NB4 (cell line): ENCODE data around the gene MRPS2.
"Not testable (repeated sequence)": the region's sequence is repeated elsewhere in the genome, so short reads cannot be mapped to it uniquely, and the experiment has no call there.

Source experiments
- DNase-seq: peaks from one replicate; pipeline ENCODE4 v3.0.0; 2010; ENCODE audit warnings: low read depth
- H3K4me3 ChIP-seq: one replicate; pipeline ENCODE4 v1.5.1; 2011; ENCODE audit warnings: mild to moderate bottlenecking, low read depth, low read length, moderate library complexity
- CTCF ChIP-seq: IDR thresholded peaks from one replicate; pipeline ENCODE4 v1.5.1; 2012; ENCODE audit warnings: low read depth, low read length
- MYC ChIP-seq: IDR thresholded peaks from 2 replicates; pipeline ENCODE4 v1.6.1; 2011; ENCODE audit warnings: low read depth, low read length
- POLR2A ChIP-seq: IDR thresholded peaks from 2 replicates; pipeline ENCODE4 v1.6.1; 2011; ENCODE audit warnings: mild to moderate bottlenecking; ENCODE audit not compliant: insufficient read length; ENCODE audit errors: extremely low read depth
- TF ChIP-seq, protein P1 (sequence below): IDR thresholded peaks from 2 replicates; pipeline ENCODE4 v1.6.1; 2011; ENCODE audit warnings: low read depth, low read length

Gene MRPS2

DNA sequence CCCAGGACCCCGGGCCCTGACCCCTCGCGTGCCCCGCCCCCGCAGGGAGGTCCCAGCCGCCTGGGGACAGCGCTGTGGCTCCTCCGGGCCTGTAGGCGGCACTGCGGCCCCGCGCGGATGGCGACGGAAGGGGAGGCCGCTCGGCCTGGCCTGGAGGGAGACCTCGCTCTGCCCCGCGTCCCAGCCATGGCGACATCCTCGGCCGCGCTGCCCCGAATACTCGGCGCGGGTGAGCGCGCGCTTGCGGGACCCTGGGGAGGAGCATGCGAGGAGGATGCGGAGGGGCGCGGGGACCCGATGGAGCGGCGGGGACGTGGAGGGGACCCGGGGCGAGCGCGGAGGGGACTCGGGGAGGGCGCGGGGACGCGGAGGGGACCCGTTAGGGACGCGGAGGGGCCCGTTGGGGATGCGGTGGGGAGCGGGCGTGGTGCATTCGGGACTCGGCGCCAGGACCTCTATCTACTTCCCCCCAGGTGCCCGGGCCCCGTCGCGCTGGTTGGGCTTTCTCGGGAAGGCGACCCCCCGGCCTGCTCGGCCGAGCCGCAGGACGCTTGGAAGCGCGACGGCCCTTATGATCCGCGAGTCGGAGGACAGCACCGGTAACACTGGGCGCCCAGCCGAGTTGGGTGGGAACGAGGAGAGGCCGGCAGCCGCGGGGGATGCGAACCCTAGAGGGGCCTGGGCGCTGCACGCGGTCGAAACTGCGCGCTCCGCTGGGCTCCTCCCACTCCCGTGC, at the start of gene MRPS2:
TSS of gene MRPS2 (plus strand) at position 158 of the 736 bp plus-strand sequence. CDS start at position 187, 29 bp downstream.
- TF ChIP-seq, protein P1, sequence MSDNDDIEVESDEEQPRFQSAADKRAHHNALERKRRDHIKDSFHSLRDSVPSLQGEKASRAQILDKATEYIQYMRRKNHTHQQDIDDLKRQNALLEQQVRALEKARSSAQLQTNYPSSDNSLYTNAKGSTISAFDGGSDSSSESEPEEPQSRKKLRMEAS: peak; percentile 88
- TF ChIP-seq POLR2A (peak; percentile 63), CTCF (peak; percentile 83), MYC (peak; percentile 93)
- DNase-seq: peak; percentile 89
- H3K4me3 ChIP-seq: peak within 1 kb of the TSS; percentile 70

DNA sequence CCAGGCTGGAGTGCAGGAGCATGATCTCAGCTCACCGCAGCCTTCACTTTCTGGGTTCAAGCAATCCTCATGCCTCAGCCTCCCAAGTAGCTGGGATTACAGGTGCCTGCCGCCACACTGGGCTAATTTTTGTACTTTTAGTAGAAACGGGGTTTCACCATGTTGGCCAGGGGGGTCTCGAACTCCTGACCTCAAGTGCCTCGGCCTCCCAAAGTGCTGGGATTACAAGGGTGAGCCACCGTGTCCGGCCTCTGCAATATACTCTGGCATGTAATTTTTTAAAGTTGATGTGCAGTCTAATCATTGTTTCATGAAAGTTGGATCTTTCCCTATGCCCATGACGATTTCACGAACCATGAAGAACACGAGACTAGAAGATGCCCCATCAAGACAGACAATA, 49.5 kb upstream of the MRPS2 start:
- no peak for DNase-seq
- H3K4me3 ChIP-seq: no peak overlapping the region
- TF ChIP-seq CTCF (no peak), MYC (no peak), POLR2A (no peak)
- TF ChIP-seq, protein P1: no peak

DNA sequence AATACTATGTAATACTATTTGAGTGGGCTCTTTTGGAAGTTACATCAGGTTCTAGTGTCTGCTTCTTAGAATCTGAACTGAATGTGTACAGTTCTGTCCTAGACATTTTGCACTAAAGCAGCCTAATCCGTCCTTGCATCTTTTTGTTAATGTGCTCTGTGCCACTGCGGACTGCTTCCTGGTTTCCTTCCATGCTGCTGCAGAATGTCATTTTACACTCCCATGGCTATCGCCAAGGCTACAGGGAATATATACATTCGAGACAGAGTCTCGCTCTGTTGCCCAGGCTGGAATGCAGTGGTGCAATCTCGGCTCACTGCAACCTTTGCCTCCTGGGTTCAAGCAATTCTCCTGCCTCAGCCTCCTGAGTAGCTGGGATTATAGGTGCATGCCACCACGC, 48.6 kb upstream of the MRPS2 start:
- not testable (repeated sequence) for H3K4me3 ChIP-seq, DNase-seq

DNA sequence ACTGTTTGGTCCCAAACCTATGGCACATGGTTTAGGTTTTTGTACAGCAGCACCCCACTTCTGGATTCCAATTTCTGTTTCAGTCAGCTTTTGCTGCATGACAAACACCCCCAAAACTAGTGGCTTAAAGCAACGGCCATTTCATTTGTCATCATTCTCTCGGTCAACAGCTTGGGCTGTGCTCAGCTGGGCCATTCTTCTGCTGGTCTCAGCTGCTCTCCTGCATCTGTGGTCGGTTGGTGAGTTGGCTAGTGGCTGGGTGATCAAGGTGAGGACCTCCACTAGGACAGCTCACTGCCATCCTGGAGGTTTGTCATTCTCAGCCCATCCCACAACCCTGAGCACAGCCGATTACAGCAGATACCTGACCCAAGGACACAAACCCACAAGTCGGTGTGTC, 45.7 kb upstream of the MRPS2 start:
- no peak overlapping the region for H3K4me3 ChIP-seq
- TF ChIP-seq MYC (no peak), POLR2A (no peak), CTCF (no peak)
- TF ChIP-seq, protein P1: no peak
- no peak for DNase-seq

GRCh38 chr9:135455401-135456030, 45.0 kb upstream of the MRPS2 start:
- DNase-seq: no peak
- H3K4me3 ChIP-seq: no peak overlapping the region
- no peak for TF ChIP-seq CTCF
- no peak for TF ChIP-seq POLR2A
- TF ChIP-seq, protein P1: no peak
- no peak for TF ChIP-seq MYC

GRCh38 chr9:135456436-135457104, 43.9 kb upstream of the MRPS2 start:
- H3K4me3 ChIP-seq: no peak overlapping the region
- DNase-seq: no peak
- TF ChIP-seq CTCF (no peak), MYC (no peak), POLR2A (no peak)
- TF ChIP-seq, protein P1: no peak

DNA sequence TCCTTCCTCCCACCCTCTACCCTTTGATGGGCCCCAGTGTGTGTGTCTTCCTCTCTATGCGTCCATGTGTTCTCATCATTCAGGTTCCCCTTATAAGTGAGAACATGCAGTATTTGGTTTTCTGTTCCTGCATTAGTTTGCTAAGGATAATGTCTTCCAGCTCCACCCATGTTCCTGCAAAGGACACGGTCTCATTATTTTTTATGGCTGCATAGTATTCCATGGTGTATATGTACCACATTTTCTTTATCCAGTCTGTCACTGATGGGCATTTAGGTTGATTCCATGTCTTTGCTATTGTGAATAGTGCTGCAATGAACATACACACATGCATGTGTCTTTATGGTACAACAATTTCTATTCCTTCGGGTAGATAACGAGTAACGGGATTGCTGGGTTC, 42.0 kb upstream of the MRPS2 start:
- DNase-seq, H3K4me3 ChIP-seq: not testable (repeated sequence)
